NCI-H1930 (cell line): ENCODE measurements around the gene MAMSTR.
"Not testable (repeated sequence)": the region's sequence is repeated elsewhere in the genome, so short reads cannot be mapped to it uniquely, and the experiment has no call there.

Experiments
- DNase-seq, 2 experiments: peaks; one replicate each; lab custom pipeline; 2025; lab: John Stamatoyannopoulos, UW

MAMSTR gene, protein sequence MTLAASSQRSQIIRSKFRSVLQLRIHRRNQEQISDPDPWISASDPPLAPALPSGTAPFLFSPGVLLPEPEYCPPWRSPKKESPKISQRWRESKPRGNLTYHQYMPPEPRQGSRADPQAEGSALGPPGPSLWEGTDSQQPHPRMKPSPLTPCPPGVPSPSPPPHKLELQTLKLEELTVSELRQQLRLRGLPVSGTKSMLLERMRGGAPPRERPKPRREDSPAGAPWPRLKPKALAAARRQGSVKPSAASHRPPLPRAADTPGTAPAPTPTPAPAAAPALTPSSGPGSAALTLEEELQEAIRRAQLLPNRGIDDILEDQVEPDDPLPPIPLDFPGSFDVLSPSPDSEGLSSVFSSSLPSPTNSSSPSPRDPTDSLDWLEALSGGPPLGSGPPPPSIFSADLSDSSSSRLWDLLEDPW

GRCh38 chr19:48719263-48720171 is at the start of gene MAMSTR:
MAMSTR (minus strand) TSS chr19:48719725; CDS start chr19:48719031, 694 bp downstream.
- no peak for DNase-seq

DNA sequence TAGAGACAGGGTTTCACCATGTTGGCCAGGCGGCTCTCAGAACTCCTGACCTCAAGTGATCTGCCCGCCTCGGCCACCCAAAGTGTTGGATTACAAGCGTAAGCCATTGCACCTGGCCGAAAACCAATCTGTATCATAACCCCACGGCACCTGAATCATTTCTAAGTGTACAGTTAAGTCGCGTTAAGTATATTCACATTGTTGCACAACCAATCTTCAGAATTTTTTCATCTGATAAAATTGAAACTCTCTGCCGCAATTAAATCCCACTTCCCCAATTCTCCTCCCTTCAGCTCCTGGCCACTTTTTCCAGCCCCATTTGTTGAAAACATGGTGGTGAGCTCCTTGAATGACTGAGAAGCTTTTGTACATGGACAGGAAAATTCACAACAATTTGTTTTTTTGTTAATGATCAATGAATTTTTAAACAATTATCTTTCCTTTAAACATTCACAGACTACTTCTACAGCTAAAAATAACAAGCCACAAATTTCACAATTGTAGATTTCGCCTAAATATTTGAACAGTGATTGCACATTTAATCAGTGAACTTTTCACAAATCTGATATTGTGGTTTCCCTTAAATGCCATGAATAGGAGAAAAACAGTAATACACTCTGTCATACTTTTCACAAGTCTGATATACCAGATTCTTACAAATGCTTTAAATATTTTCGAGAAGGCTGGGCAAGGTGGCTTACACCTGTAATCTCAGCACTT is 49.6 kb upstream of the MAMSTR start:
- no peak for DNase-seq

GRCh38 chr19:48768171-48768753 is 48.7 kb upstream of the MAMSTR start:
- DNase-seq, result not testable (repeated sequence)

- not testable (repeated sequence) for DNase-seq
Measured at GRCh38 chr19:48765816-48766215, 46.3 kb upstream of the MAMSTR start.

- DNase-seq, result no peak
Measured at GRCh38 chr19:48760504-48761205, 41.1 kb upstream of the MAMSTR start.

DNA sequence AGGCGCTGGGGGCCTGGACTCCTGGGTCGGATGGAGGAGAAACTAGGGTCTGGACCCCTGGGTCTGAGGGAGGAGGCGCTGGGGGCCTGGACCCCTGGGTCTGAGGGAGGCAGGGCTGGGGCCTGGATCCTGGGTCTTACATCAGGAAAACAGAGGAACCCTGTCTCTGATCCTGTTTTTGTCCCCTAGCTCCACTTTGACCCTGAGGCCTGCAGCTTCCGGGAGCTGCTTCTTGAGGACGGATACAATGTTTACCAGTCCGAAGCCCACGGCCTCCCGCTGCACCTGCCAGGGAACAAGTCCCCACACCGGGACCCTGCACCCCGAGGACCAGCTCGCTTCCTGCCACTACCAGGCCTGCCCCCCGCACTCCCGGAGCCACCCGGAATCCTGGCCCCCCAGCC is 38.2 kb upstream of the MAMSTR start:
- DNase-seq, result no peak

GRCh38 chr19:48757089-48757675 is 37.7 kb upstream of the MAMSTR start:
- no peak for DNase-seq

DNA sequence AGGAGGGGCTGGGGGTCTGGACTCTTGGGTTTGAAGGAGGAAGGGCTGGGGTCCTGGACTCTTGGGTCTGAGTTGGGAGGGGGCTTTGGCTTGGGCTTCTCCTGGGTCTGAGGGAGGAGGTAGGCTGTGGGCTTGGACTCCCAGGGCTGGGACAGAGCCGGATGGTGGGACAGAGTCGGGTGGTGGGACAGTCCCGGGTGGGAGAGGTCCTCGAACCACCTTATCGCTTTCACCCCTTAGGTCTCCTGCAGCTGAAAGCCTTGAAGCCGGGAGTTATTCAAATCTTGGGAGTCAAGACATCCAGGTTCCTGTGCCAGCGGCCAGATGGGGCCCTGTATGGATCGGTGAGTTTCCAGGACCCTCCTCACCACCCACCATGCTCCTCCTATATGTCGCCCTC is 37.2 kb upstream of the MAMSTR start:
- no peak for DNase-seq

GRCh38 chr19:48756212-48756611 is 36.7 kb upstream of the MAMSTR start:
- no peak for DNase-seq

DNA sequence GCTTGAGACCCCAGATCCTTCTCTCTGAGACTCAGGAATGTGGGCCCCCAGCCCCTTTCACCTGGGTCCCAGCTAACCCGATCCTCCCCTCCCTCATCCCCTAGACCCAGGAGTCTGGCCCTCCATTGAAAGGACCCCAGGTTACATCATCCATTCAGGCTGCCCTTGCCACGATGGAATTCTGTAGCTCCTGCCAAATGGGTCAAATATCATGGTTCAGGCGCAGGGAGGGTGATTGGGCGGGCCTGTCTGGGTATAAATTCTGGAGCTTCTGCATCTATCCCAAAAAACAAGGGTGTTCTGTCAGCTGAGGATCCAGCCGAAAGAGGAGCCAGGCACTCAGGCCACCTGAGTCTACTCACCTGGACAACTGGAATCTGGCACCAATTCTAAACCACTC is 36.3 kb upstream of the MAMSTR start:
- DNase-seq, result no peak

DNA sequence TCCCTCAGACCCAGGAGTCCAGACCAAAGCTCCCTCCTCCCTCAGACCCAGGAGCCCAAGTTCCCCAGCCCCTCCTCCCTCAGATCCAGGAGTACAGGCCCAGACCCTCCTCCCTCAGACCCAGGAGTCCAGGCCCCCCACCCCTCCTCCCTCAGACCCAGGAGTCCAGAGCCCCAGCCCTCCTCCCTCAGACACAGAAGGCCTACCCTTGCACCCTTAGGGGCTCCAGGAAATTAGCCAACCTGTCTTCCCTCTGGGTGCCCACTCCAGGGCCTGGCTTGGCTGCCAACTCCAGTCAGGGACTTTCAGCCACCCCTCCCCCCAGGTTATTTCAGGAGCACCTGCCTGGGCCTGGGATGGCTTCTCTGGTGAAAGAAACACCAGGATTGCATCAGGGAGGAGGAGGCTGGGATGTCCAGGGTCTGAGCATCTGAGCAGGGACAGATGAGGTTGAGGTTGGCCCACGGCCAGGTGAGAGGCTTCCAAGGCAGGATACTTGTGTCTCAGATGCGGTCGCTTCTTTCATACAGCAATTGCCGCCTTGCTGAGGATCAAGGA is 35.6 kb upstream of the MAMSTR start, which contains the start of gene FGF21:
TSS of gene FGF21 (plus strand) at position 441 of the 558 bp plus-strand sequence. CDS start 713 bp downstream, outside the sequence.
- peak in 1 of 2 experiments; percentile 40 for DNase-seq

DNA sequence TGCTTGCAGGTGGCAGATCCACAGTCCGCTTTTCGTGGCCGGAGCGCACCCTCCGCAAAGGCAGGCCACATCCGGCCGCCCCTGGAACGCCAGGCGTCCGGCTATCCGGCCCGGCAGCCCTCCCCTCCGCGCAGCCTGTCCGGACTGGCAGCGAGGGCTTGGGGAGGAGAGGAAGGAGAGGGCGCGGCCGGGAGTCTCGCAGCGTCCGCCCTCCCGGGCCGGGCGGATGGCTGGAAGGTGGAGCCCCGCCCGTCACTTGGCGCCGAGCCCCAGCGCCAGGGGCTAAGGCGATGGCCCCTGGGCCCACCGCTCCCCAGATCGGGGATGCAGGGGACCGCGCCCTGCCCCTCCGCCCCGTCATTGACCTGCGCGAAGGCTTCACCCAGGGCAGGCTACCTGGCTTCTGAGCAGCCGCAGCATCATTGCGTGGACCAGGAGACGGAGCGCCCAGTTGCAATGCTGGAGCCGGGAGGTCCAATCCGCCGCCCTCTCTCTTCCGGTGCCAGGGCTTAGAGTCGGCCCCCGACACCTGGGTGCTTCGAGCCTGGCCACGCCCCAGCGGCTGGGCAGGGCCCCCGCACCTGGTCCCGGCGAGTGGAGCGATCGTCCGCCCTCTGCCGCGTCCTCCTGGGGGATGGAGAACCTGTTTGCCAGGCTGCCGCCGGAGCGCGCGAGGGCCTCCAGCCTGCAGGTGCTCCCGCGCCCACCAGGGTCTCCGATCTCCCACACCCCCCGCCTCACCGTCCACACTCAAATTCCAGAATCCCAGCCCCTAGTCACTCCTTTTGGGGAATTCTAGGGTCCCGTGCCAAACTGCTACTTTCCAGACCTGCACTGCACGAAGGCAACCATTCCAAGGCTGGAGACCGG is 33.2 kb upstream of the MAMSTR start, which contains the start of gene FUT1:
TSS of gene FUT1 (minus strand) at position 146 of the 870 bp plus-strand sequence. CDS start 1,360 bp downstream, outside the sequence.
- peak; percentile 95 for DNase-seq

GRCh38 chr19:48751845-48752495 is 32.4 kb upstream of the MAMSTR start:
- DNase-seq, result no peak

- DNase-seq, result no peak
Measured at GRCh38 chr19:48750771-48751504, 31.4 kb upstream of the MAMSTR start.

- no peak for DNase-seq
Measured at GRCh38 chr19:48750351-48750750, 30.8 kb upstream of the MAMSTR start.

DNA sequence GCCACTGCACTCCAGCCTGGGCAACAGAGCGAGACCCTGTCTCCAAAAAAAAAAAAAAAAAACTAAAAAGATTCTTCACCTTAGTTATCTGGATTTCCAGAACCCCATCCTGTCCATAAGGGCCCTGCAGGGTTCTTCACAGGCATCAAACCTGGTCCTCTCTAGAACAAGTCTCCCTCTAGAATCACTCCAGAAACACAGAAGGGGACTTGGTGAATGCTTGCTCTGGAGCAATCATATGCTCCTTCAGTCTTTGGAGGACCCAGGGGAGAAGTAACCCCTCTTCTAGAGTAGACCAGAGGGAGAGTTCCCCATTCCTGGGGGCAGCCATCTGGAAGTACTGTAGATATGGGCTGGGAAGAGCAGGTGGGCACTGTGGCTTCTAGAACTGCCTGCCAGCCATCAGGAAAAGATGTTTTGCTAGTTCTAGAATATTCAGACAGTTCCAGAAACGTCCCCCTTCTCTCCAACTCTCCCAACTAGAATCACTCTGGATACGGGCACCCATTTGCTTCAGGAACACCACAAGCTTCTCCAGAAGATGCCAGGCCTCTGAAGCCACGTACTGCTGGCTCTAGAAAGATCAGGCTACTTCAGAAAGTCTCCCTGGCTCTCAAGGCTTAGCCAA is 30.2 kb upstream of the MAMSTR start:
- DNase-seq, result no peak
